HG03280 (cell line): ENCODE measurements around the gene TTR.

Experiments used
- ATAC-seq: cut with Tn5 transposase; IDR thresholded peaks from one replicate; pipeline ENCODE4 v1.9.1; 2021; ENCODE audit warnings: mild to moderate bottlenecking, moderate library complexity; ENCODE audit not compliant: unreplicated experiment

Gene TTR

GRCh38 chr18:31591628-31592027 is at the start of gene TTR:
TTR (plus strand) TSS chr18:31591877; CDS start chr18:31591903, 26 bp downstream.
- ATAC-seq = no peak

- ATAC-seq = no peak
Observed at GRCh38 chr18:31546476-31546875, 45.2 kb upstream of the TTR start.

- ATAC-seq = no peak
Observed at GRCh38 chr18:31548853-31549252, 42.8 kb upstream of the TTR start.

GRCh38 chr18:31549416-31549815 is 42.3 kb upstream of the TTR start:
- ATAC-seq = no peak

GRCh38 chr18:31551883-31552282 is 39.8 kb upstream of the TTR start:
- no peak for ATAC-seq

GRCh38 chr18:31553800-31554199 is 37.9 kb upstream of the TTR start:
- ATAC-seq = no peak

GRCh38 chr18:31554776-31555175 is 36.9 kb upstream of the TTR start:
- no peak for ATAC-seq

GRCh38 chr18:31555971-31556747 is 35.5 kb upstream of the TTR start:
- peak; percentile 67 for ATAC-seq

- no peak for ATAC-seq
Observed at GRCh38 chr18:31557446-31557845, 34.2 kb upstream of the TTR start.

- no peak for ATAC-seq
Observed at GRCh38 chr18:31558567-31558966, 33.1 kb upstream of the TTR start.

- no peak for ATAC-seq
Observed at GRCh38 chr18:31562726-31563125, 29.0 kb upstream of the TTR start.

GRCh38 chr18:31563778-31564177 is 27.9 kb upstream of the TTR start:
- ATAC-seq = no peak

- no peak for ATAC-seq
Observed at GRCh38 chr18:31565345-31565744, 26.3 kb upstream of the TTR start.

- no peak for ATAC-seq
Observed at GRCh38 chr18:31565782-31566512, 25.7 kb upstream of the TTR start.

GRCh38 chr18:31566576-31567306 is 24.9 kb upstream of the TTR start:
- ATAC-seq = no peak

GRCh38 chr18:31572368-31572767 is 19.3 kb upstream of the TTR start:
- no peak for ATAC-seq

- no peak for ATAC-seq
Observed at GRCh38 chr18:31573051-31573450, 18.6 kb upstream of the TTR start.

- ATAC-seq = no peak
Observed at GRCh38 chr18:31574359-31574758, 17.3 kb upstream of the TTR start.

- no peak for ATAC-seq
Observed at GRCh38 chr18:31575515-31576257, 16.0 kb upstream of the TTR start.

- ATAC-seq = peak; percentile 59
Observed at GRCh38 chr18:31576670-31577069, 15.0 kb upstream of the TTR start.

- no peak for ATAC-seq
Observed at GRCh38 chr18:31577195-31577594, 14.5 kb upstream of the TTR start.
